HuH-7.5 (cell line): ENCODE measurements around the gene TESK2.
A peak's percentile ranks its signal among the peaks of the same experiment; 100 is the strongest.

Experiments
- DNase-seq: peaks from one replicate; pipeline ENCODE4 v3.0.0; 2011; ENCODE audit warnings: low spot score

The TESK2 gene

GRCh38 chr1:45304311-45305081, 186.5 kb downstream of the TESK2 start:
- DNase-seq: peak; percentile 10

GRCh38 chr1:45303520-45304310, 187.2 kb downstream of the TESK2 start:
- peak; percentile 83 for DNase-seq

GRCh38 chr1:45302505-45303150, 188.3 kb downstream of the TESK2 start:
- DNase-seq: no peak

- no peak for DNase-seq
These were observed 190.3 kb downstream of the TESK2 start for GRCh38 chr1:45300669-45300997.

- DNase-seq: peak; percentile 31
These were observed 190.8 kb downstream of the TESK2 start for GRCh38 chr1:45299981-45300668.

DNA sequence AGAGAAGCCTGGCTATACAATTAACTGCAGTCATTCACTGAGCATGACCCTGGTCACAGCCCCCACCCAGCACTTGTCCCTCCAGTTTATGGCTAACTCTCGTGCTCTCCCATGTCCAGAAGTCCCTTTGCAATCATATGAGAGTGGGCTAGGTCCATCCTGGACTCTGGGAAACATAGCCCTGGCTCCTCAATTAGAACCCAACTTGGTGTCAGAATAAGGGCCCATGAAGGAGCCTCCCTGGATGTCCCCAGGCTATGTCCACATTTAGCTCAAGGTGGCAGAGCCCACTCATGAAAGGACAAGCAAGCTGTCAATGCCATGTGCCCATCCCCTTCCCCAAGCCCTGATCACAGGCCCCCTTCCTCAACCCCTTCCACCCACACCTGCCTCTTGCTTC, 191.7 kb downstream of the TESK2 start:
- no peak for DNase-seq

DNA sequence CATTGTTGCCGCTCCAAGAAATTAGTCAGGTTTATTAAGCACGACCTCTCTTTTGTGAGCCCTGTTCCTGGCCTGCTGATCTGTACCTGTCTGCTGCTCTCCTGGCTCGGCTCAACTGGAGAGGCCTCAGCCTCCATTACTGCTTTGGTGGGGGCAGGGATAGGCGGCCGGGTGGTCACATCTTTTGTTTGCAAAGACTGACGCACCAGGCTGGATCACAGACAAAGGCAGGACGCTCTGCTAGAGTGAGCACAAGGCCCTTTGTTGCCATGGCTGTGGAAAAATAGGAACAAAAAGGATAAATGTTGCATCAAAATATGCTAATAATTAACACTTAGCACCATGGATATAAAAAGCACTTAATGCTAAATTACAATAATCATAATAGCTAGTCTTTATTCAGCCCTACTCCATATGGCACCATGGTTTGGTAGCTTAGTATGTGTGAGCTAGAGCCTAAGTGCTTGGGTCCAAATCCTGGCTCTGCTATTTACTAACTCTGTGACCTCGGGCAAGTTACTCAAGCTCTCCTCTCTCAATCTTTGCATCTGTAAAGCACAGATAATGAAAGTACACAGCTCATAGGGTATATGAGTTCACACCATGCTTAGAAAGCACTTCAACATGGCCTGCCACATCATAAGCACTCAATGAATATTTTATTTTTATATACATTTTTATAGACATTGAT, 193.2 kb downstream of the TESK2 start:
- peak; percentile 11 for DNase-seq
